BLaER1 (cell line): ENCODE results near the gene ACKR2.

Source experiments
- H3K27ac ChIP-seq: shearing (Covaris generic); formaldehyde crosslinking; 2 replicates; pipeline ENCODE4 v1.8.1; 2022
- H3K27me3 ChIP-seq: shearing (Covaris generic); formaldehyde crosslinking; 2 replicates; pipeline ENCODE4 v1.8.1; 2022
- H3K36me3 ChIP-seq: shearing (Covaris generic); formaldehyde crosslinking; 2 replicates; pipeline ENCODE4 v1.8.1; 2022
- H3K4me1 ChIP-seq: shearing (Covaris generic); formaldehyde crosslinking; 2 replicates; pipeline ENCODE4 v1.8.1; 2022
- H3K4me2 ChIP-seq: shearing (Covaris generic); formaldehyde crosslinking; 2 replicates; pipeline ENCODE4 v1.8.1; 2022
- H3K4me3 ChIP-seq: shearing (Covaris generic); formaldehyde crosslinking; 2 replicates; pipeline ENCODE4 v1.8.1; 2022
- H3K9ac ChIP-seq: shearing (Covaris generic); formaldehyde crosslinking; 2 replicates; pipeline ENCODE4 v1.8.1; 2022
- H3K9me3 ChIP-seq: shearing (Covaris generic); formaldehyde crosslinking; 2 replicates; pipeline ENCODE4 v1.8.1; 2022
- H4K20me1 ChIP-seq: shearing (Covaris generic); formaldehyde crosslinking; 2 replicates; pipeline ENCODE4 v1.8.1; 2022
- Cebpa-rat ChIP-seq: shearing (Covaris generic); IDR thresholded peaks from 2 replicates; pipeline ENCODE4 v1.8.1; 2022

ACKR2 gene

DNA sequence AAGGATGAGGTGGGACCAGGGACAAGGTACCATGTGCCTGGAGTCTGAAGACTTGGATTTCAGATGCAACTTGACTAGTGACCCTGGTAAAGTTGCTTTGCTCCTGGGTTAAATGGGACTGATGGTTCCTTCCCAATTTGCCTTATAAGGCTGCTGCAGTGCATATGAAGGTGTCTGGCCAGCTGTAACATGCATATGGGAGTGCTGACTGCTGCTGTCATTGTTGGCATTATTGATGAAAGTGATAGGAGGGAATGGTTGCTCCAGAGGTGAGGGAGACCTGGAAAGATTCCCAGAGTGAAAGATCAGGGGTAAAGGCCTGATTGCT is 45.9 kb downstream of the ACKR2 start:
- Histone ChIP-seq H3K27ac (no peak overlapping the region), H3K36me3 (no peaks in the 10 kb centered on the region), H3K27me3 (no peaks in the 10 kb centered on the region), H3K9me3 (no peaks in the 10 kb centered on the region), H3K4me3 (no peak overlapping the region), H3K9ac (no peak overlapping the region), H3K4me2 (no peak overlapping the region), H3K4me1 (peaks cover 48% of the 10 kb centered on the region), H4K20me1 (no peaks in the 10 kb centered on the region)
- no peak for TF ChIP-seq Cebpa-rat

DNA sequence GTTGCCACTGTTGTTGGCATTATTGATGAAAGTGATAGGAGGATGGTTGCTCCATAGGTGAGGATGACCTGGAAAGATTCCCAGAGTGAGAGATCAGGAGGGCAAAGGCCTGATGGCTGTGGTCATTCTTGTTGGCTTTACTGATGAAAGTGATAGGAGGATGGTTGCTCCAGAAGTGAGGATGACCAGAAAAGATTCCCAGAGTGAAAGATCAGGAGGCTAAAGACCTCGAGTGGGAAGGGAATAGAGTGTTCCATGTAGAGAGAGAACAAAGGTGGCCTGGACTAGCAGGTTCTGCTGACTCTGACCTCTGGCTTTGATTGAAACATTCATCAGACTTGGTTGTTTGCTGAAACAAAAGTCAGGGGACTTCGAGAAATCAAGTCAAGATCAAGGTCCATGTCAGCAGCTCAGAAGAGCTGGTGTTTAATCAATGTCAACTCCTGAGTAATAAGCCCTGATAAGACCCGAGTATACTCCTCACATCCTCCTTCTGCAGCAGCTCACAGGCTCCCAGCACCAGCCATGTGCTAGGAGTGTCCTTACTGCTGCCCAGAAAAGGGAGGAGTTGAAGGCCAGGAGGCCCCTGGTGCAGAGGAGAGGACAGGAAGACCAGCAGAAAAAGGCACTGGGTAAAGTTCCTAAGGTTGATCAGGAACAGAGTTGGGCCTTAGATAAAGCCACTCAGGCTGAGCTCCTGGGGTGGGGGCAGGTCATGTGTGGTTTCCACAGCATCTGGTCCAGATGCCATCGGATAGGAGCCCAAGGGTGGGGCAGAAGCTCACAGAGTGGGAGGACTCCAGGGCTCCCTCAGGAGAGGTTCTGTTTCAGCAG is 46.5 kb downstream of the ACKR2 start:
- H3K9me3 ChIP-seq, result no peaks in the 10 kb centered on the region
- no peaks in the 10 kb centered on the region for H3K36me3 ChIP-seq
- H3K4me1 ChIP-seq, result peaks cover 44% of the 10 kb centered on the region
- no peaks in the 10 kb centered on the region for H3K27me3 ChIP-seq
- H3K27ac ChIP-seq, result no peak overlapping the region
- no peak overlapping the region; the same call in 1 of the 2 replicates for H3K4me2 ChIP-seq
- no peak for TF ChIP-seq Cebpa-rat
- H4K20me1 ChIP-seq, result no peaks in the 10 kb centered on the region
- H3K9ac ChIP-seq, result no peak overlapping the region
- no peak overlapping the region for H3K4me3 ChIP-seq

GRCh38 chr3:42856544-42856943 is 47.3 kb downstream of the ACKR2 start:
- Histone ChIP-seq H3K9ac (no peak overlapping the region), H3K36me3 (no peaks in the 10 kb centered on the region), H3K27me3 (no peaks in the 10 kb centered on the region), H3K4me2 (no peak overlapping the region), H3K4me3 (no peak overlapping the region), H3K27ac (no peak overlapping the region), H4K20me1 (no peaks in the 10 kb centered on the region), H3K4me1 (peaks cover 36% of the 10 kb centered on the region), H3K9me3 (no peaks in the 10 kb centered on the region)
- no peak for TF ChIP-seq Cebpa-rat

- TF ChIP-seq Cebpa-rat, result no peak
- Histone ChIP-seq H3K4me2 (no peak overlapping the region), H3K27ac (no peak overlapping the region), H3K9ac (no peak overlapping the region), H3K4me3 (no peak overlapping the region), H4K20me1 (no peaks in the 10 kb centered on the region), H3K36me3 (no peaks in the 10 kb centered on the region), H3K27me3 (no peaks in the 10 kb centered on the region), H3K4me1 (no peaks in the 10 kb centered on the region), H3K9me3 (no peaks in the 10 kb centered on the region)
Observed at GRCh38 chr3:42864321-42864950, 55.2 kb downstream of the ACKR2 start.

DNA sequence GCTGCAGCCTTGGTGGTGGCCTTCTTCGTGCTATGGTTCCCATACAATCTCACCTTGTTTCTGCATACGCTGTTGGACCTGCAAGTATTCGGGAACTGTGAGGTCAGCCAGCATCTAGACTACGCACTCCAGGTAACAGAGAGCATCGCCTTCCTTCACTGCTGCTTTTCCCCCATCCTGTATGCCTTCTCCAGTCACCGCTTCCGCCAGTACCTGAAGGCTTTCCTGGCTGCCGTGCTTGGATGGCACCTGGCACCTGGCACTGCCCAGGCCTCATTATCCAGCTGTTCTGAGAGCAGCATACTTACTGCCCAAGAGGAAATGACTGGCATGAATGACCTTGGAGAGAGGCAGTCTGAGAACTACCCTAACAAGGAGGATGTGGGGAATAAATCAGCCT is 56.0 kb downstream of the ACKR2 start:
- Histone ChIP-seq H3K9ac (no peak overlapping the region), H3K27me3 (no peaks in the 10 kb centered on the region), H3K36me3 (no peaks in the 10 kb centered on the region), H4K20me1 (no peaks in the 10 kb centered on the region), H3K4me1 (no peaks in the 10 kb centered on the region), H3K27ac (no peak overlapping the region), H3K4me2 (no peak overlapping the region), H3K9me3 (no peaks in the 10 kb centered on the region), H3K4me3 (no peak overlapping the region)
- no peak for TF ChIP-seq Cebpa-rat

DNA sequence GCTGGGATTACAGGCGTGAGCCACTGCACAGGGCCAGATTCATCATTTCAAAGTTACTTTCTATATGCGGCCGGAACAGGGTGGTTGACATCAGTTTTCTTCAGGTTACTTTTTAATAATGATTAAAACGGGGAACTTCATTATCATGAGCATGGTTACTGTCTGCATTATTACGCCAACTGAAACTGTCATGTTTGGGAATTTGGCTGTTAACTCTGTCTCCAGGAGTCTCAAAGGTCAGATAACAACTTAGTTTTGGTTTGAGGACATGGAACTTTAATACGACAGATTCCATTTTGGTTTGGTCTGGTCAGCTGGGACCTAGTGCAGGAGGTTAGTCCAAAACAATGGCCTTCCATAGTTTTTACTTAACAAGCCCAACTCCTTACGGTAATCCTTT is 57.9 kb downstream of the ACKR2 start:
- no peaks in the 10 kb centered on the region for H3K4me1 ChIP-seq
- no peaks in the 10 kb centered on the region for H4K20me1 ChIP-seq
- no peak overlapping the region for H3K4me2 ChIP-seq
- no peak for TF ChIP-seq Cebpa-rat
- no peak overlapping the region for H3K27ac ChIP-seq
- no peaks in the 10 kb centered on the region for H3K9me3 ChIP-seq
- no peaks in the 10 kb centered on the region for H3K36me3 ChIP-seq
- H3K4me3 ChIP-seq, result no peak overlapping the region
- H3K9ac ChIP-seq, result no peak overlapping the region
- H3K27me3 ChIP-seq, result no peaks in the 10 kb centered on the region

DNA sequence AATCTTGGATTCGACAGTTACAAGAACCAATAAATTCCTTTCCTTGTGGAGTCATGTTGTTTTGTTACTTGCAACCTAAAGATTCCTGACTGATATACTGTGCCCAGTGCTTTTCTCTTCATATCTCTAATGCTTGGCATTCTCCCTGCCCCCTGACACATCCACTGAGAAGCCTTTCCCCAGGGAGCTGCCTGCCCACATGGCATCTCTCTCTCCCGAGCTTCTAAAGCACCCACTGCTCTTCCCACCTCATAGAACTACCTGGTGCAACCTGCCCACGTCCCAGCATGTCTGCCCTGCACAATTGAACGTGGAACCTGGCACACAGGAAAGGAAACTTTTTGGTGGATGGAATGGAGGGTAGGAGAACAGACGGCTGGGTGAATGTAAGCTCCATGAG is 59.6 kb downstream of the ACKR2 start:
- no peaks in the 10 kb centered on the region for H3K36me3 ChIP-seq
- no peaks in the 10 kb centered on the region for H4K20me1 ChIP-seq
- no peaks in the 10 kb centered on the region for H3K9me3 ChIP-seq
- H3K27me3 ChIP-seq, result no peaks in the 10 kb centered on the region
- no peak for TF ChIP-seq Cebpa-rat
- H3K27ac ChIP-seq, result no peak overlapping the region
- H3K4me2 ChIP-seq, result no peak overlapping the region
- H3K4me1 ChIP-seq, result no peaks in the 10 kb centered on the region; the same call in 1 of the 2 replicates
- H3K4me3 ChIP-seq, result no peak overlapping the region
- no peak overlapping the region for H3K9ac ChIP-seq

- Histone ChIP-seq H3K9me3 (no peaks in the 10 kb centered on the region), H3K9ac (no peak overlapping the region), H3K4me1 (no peaks in the 10 kb centered on the region; the same call in 1 of the 2 replicates), H3K4me2 (no peak overlapping the region), H4K20me1 (no peaks in the 10 kb centered on the region), H3K4me3 (no peak overlapping the region), H3K27me3 (no peaks in the 10 kb centered on the region), H3K27ac (no peak overlapping the region), H3K36me3 (no peaks in the 10 kb centered on the region)
- TF ChIP-seq Cebpa-rat, result no peak
Observed at GRCh38 chr3:42871592-42872196, 62.4 kb downstream of the ACKR2 start.

GRCh38 chr3:42872718-42873117 is 63.5 kb downstream of the ACKR2 start:
- Histone ChIP-seq H4K20me1 (no peaks in the 10 kb centered on the region), H3K9me3 (no peaks in the 10 kb centered on the region), H3K27ac (no peak overlapping the region), H3K9ac (no peak overlapping the region), H3K4me3 (no peak overlapping the region), H3K36me3 (no peaks in the 10 kb centered on the region), H3K4me1 (no peaks in the 10 kb centered on the region; the same call in 1 of the 2 replicates), H3K27me3 (no peaks in the 10 kb centered on the region), H3K4me2 (no peak overlapping the region)
- TF ChIP-seq Cebpa-rat, result no peak
